Measurements from ENCODE around the gene KCTD17.

KCTD17 gene

DNA sequence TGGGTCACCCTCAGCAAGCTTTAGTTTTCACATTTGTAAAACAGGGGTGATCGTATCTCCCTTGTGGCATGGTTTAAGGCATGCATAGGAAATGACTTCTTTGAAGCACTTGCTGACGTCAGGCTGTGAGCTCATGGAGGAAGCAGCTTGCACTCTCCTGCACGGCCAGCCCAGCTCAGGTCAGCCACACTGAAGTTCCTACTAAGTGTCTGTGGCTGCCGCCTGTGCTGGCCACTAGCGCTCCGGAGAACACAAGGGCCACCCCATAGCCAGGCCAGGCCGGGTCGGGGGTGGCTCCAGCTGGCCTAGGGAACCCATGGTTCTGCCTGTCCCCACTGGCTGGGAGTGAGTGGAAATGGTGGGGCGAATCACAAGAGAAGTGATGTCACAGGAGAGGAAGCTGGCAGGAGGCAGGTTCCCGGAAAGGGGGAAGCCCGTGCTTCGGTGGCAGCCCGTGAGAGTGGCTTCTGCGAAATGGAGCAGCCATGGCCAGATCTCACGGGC is 28.2 kb downstream of the KCTD17 start:
- H3K27ac ChIP-seq (ENCODE audit: low read length) = no peak overlapping the region
- TF ChIP-seq, protein P1, sequence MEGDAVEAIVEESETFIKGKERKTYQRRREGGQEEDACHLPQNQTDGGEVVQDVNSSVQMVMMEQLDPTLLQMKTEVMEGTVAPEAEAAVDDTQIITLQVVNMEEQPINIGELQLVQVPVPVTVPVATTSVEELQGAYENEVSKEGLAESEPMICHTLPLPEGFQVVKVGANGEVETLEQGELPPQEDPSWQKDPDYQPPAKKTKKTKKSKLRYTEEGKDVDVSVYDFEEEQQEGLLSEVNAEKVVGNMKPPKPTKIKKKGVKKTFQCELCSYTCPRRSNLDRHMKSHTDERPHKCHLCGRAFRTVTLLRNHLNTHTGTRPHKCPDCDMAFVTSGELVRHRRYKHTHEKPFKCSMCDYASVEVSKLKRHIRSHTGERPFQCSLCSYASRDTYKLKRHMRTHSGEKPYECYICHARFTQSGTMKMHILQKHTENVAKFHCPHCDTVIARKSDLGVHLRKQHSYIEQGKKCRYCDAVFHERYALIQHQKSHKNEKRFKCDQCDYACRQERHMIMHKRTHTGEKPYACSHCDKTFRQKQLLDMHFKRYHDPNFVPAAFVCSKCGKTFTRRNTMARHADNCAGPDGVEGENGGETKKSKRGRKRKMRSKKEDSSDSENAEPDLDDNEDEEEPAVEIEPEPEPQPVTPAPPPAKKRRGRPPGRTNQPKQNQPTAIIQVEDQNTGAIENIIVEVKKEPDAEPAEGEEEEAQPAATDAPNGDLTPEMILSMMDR (IDR thresholded peaks at IDR 0.05; ENCODE audit: borderline replicate concordance, extremely low read depth, low read length, poor library complexity, severe bottlenecking) = no peak
- TF ChIP-seq EZH2 (IDR thresholded peaks at IDR 0.05; ENCODE audit: borderline replicate concordance, low read depth, low read length, severe bottlenecking) = no peak
- H3K27me3 ChIP-seq (ENCODE audit: insufficient read depth, low read length, poor library complexity) = peaks cover 8% of the 10 kb centered on the region
- DNase-seq (no peak), ATAC-seq (ENCODE audit: insufficient read depth, low read depth) (peak; percentile 23; the same call in 1 of the 3 replicates)
- H3K4me3 ChIP-seq (ENCODE audit: low read depth in 1 of 2, low read length in 2 of 2) = no peak overlapping the region
- no peak overlapping the region for H2AFZ ChIP-seq (ENCODE audit: low read depth, low read length)
- H4K20me1 ChIP-seq (ENCODE audit: insufficient read depth, low read length) = no peaks in the 10 kb centered on the region
- H3K36me3 ChIP-seq (ENCODE audit: insufficient read depth, low read length) = no peaks in the 10 kb centered on the region
- no peaks in the 10 kb centered on the region for H3K9me3 ChIP-seq (ENCODE audit: insufficient read depth, low read length, severe bottlenecking)
- no peak overlapping the region for H3K9ac ChIP-seq (ENCODE audit: low read depth, low read length)
- H3K79me2 ChIP-seq (ENCODE audit: insufficient read depth, low read length) = no peaks in the 10 kb centered on the region
- H3K4me1 ChIP-seq (ENCODE audit: insufficient read depth, low read length) = peaks cover 5% of the 10 kb centered on the region
- H3K4me2 ChIP-seq (ENCODE audit: insufficient read depth, low read length) = no peak overlapping the region

DNA sequence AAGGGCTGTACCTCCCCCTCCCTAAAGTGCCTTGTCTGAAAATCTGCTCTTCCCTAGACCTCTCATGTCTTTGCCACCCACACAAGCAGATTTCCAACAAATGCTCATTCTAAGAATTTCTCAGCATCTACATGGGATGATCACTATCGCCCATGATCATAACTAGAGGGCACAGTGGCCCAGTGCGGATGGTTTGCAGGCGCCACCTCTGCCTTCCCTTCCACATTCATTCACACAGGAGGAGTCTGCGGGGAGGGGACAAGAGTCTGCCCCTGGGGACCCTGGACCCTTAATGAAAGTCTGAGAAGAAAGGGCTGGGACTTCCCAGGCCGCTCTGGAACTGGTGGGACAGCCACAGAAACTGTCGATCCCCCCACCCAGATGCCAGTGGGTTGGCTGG is 28.9 kb downstream of the KCTD17 start:
- Histone ChIP-seq H3K27ac (ENCODE audit: low read length) (no peak overlapping the region), H3K27me3 (ENCODE audit: insufficient read depth, low read length, poor library complexity) (peaks cover 8% of the 10 kb centered on the region), H3K36me3 (ENCODE audit: insufficient read depth, low read length) (no peaks in the 10 kb centered on the region), H4K20me1 (ENCODE audit: insufficient read depth, low read length) (no peaks in the 10 kb centered on the region), H3K4me3 (ENCODE audit: low read depth in 1 of 2, low read length in 2 of 2) (no peak overlapping the region), H3K4me2 (ENCODE audit: insufficient read depth, low read length) (no peak overlapping the region), H3K9ac (ENCODE audit: low read depth, low read length) (no peak overlapping the region), H3K79me2 (ENCODE audit: insufficient read depth, low read length) (no peaks in the 10 kb centered on the region), H2AFZ (ENCODE audit: low read depth, low read length) (no peak overlapping the region), H3K9me3 (ENCODE audit: insufficient read depth, low read length, severe bottlenecking) (no peaks in the 10 kb centered on the region), H3K4me1 (ENCODE audit: insufficient read depth, low read length) (peaks cover 5% of the 10 kb centered on the region)
- ATAC-seq (ENCODE audit: insufficient read depth, low read depth) (no peak), DNase-seq (no peak)
- TF ChIP-seq EZH2 (IDR thresholded peaks at IDR 0.05; ENCODE audit: borderline replicate concordance, low read depth, low read length, severe bottlenecking) = no peak
- TF ChIP-seq, protein P1 (IDR thresholded peaks at IDR 0.05; ENCODE audit: borderline replicate concordance, extremely low read depth, low read length, poor library complexity, severe bottlenecking) = no peak

DNA sequence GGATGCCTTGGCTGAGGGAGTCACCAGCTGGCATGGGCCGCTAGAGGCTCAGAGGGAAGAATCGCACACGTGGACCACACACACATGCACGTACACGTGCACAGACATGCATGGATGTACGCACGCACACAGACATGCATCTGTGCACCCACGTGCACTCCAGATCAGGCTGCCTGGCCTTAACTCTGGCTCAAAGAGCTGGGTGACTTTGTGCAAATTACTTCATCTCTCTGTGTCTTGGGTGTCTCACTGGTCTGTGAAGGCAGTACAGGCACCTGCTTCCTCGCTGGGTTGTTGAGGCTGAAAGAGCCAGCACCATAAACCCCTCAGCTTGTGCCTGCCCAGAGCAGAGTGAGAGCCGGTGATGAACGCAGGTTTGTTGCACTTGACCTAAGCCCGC is 29.3 kb downstream of the KCTD17 start:
- no peaks in the 10 kb centered on the region for H3K36me3 ChIP-seq (ENCODE audit: insufficient read depth, low read length)
- H3K4me2 ChIP-seq (ENCODE audit: insufficient read depth, low read length) = no peak overlapping the region
- no peak for ATAC-seq (ENCODE audit: insufficient read depth, low read depth)
- no peaks in the 10 kb centered on the region for H3K79me2 ChIP-seq (ENCODE audit: insufficient read depth, low read length)
- H3K27me3 ChIP-seq (ENCODE audit: insufficient read depth, low read length, poor library complexity) = peaks cover 8% of the 10 kb centered on the region
- H3K4me1 ChIP-seq (ENCODE audit: insufficient read depth, low read length) = peaks cover 5% of the 10 kb centered on the region
- no peak overlapping the region for H3K9ac ChIP-seq (ENCODE audit: low read depth, low read length)
- H2AFZ ChIP-seq (ENCODE audit: low read depth, low read length) = no peak overlapping the region
- H3K9me3 ChIP-seq (ENCODE audit: insufficient read depth, low read length, severe bottlenecking) = no peaks in the 10 kb centered on the region
- no peaks in the 10 kb centered on the region for H4K20me1 ChIP-seq (ENCODE audit: insufficient read depth, low read length)
- H3K4me3 ChIP-seq (ENCODE audit: low read depth in 1 of 2, low read length in 2 of 2) = no peak overlapping the region
- no peak for DNase-seq
- TF ChIP-seq EZH2 (IDR thresholded peaks at IDR 0.05; ENCODE audit: borderline replicate concordance, low read depth, low read length, severe bottlenecking) = no peak
- TF ChIP-seq, protein P1 (IDR thresholded peaks at IDR 0.05; ENCODE audit: borderline replicate concordance, extremely low read depth, low read length, poor library complexity, severe bottlenecking) = no peak
- H3K27ac ChIP-seq (ENCODE audit: low read length) = no peak overlapping the region
